Hematopoietic multipotent progenitor cell treated with erythropoietin and hydrocortisone succinate and interleukin-3 and kit ligand, for 4 days (in vitro differentiated cells): Measurements from ENCODE around the gene PRUNE2.

ENCODE experiments used
- DNase-seq: peaks from one replicate; pipeline ENCODE4 v3.0.0-alpha.2; 2015

PRUNE2 gene

GRCh38 chr9:76901801-76902200 lies 4.1 kb downstream of the PRUNE2 start:
- no peak for DNase-seq

GRCh38 chr9:76900884-76901440 lies 5.0 kb downstream of the PRUNE2 start:
- DNase-seq = no peak

GRCh38 chr9:76898786-76899185 lies 7.1 kb downstream of the PRUNE2 start:
- no peak for DNase-seq

- DNase-seq = no peak
Measured at GRCh38 chr9:76897804-76898525, 7.9 kb downstream of the PRUNE2 start.

GRCh38 chr9:76896035-76896434 lies 9.9 kb downstream of the PRUNE2 start:
- DNase-seq = no peak

GRCh38 chr9:76895186-76895585 lies 10.7 kb downstream of the PRUNE2 start:
- peak; percentile 4 for DNase-seq

- no peak for DNase-seq
Measured at GRCh38 chr9:76894198-76894597, 11.7 kb downstream of the PRUNE2 start.

GRCh38 chr9:76893395-76893932 lies 12.4 kb downstream of the PRUNE2 start:
- no peak for DNase-seq

GRCh38 chr9:76891874-76892273 lies 14.0 kb downstream of the PRUNE2 start:
- DNase-seq = no peak

- DNase-seq = no peak
Measured at GRCh38 chr9:76891279-76891678, 14.6 kb downstream of the PRUNE2 start.

- no peak for DNase-seq
Measured at GRCh38 chr9:76887951-76888350, 18.0 kb downstream of the PRUNE2 start.

GRCh38 chr9:76887003-76887821 lies 18.7 kb downstream of the PRUNE2 start:
- no peak for DNase-seq

- no peak for DNase-seq
Measured at GRCh38 chr9:76886318-76886717, 19.6 kb downstream of the PRUNE2 start.

GRCh38 chr9:76884823-76885222 lies 21.1 kb downstream of the PRUNE2 start:
- no peak for DNase-seq

GRCh38 chr9:76883341-76883855 lies 22.5 kb downstream of the PRUNE2 start:
- no peak for DNase-seq

- DNase-seq = no peak
Measured at GRCh38 chr9:76882686-76883085, 23.2 kb downstream of the PRUNE2 start.

- DNase-seq = no peak
Measured at GRCh38 chr9:76880210-76880609, 25.7 kb downstream of the PRUNE2 start.

- no peak for DNase-seq
Measured at GRCh38 chr9:76878933-76879332, 27.0 kb downstream of the PRUNE2 start.

- DNase-seq = no peak
Measured at GRCh38 chr9:76877961-76878360, 28.0 kb downstream of the PRUNE2 start.

GRCh38 chr9:76876098-76876497 lies 29.8 kb downstream of the PRUNE2 start:
- DNase-seq = no peak

- no peak for DNase-seq
Measured at GRCh38 chr9:76873821-76874220, 32.1 kb downstream of the PRUNE2 start.

GRCh38 chr9:76873056-76873792 lies 32.7 kb downstream of the PRUNE2 start:
- no peak for DNase-seq

- no peak for DNase-seq
Measured at GRCh38 chr9:76868897-76869296, 37.0 kb downstream of the PRUNE2 start.
